Measurements from ENCODE around the gene NT5DC1.

The NT5DC1 gene

DNA sequence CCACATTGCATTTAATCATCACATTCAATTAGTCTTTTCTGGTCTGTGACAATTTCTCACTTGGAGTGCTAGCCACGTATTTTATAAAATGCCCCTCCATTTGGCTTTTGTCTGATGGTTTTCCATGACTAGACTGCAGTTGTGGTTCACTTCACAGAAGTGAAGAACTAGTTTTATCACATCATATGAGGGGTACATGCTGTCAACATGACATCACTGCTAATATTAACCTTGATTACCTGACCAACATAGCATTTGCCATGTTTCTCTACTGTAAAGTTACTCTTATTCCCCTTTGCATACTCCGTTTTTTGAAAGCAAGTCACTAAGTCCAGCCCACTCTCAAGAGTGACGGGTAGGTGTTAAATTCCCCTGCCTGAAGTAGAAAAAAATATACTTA, 73.3 kb downstream of the NT5DC1 start:
- Histone ChIP-seq H3K4me3 (ENCODE audit: low read depth in 1 of 2, low read length in 2 of 2) (no peak overlapping the region), H3K9ac (ENCODE audit: low read depth, low read length) (no peak overlapping the region), H3K27ac (ENCODE audit: low read length) (no peak overlapping the region), H3K4me2 (ENCODE audit: insufficient read depth, low read length) (no peak overlapping the region), H3K79me2 (ENCODE audit: insufficient read depth, low read length) (no peaks in the 10 kb centered on the region), H3K9me3 (ENCODE audit: insufficient read depth, low read length, severe bottlenecking) (peaks cover 3% of the 10 kb centered on the region), H2AFZ (ENCODE audit: low read depth, low read length) (no peak overlapping the region), H3K36me3 (ENCODE audit: insufficient read depth, low read length) (no peaks in the 10 kb centered on the region), H3K4me1 (ENCODE audit: insufficient read depth, low read length) (no peaks in the 10 kb centered on the region), H4K20me1 (ENCODE audit: insufficient read depth, low read length) (no peaks in the 10 kb centered on the region), H3K27me3 (ENCODE audit: insufficient read depth, low read length, poor library complexity) (no peaks in the 10 kb centered on the region)
- no peak for DNase-seq
- TF ChIP-seq CTCF (IDR thresholded peaks at IDR 0.05; ENCODE audit: borderline replicate concordance, extremely low read depth, low read length, poor library complexity, severe bottlenecking), result no peak
- TF ChIP-seq EZH2 (IDR thresholded peaks at IDR 0.05; ENCODE audit: borderline replicate concordance, low read depth, low read length, severe bottlenecking), result no peak
- no peak for ATAC-seq (ENCODE audit: insufficient read depth, low read depth)

DNA sequence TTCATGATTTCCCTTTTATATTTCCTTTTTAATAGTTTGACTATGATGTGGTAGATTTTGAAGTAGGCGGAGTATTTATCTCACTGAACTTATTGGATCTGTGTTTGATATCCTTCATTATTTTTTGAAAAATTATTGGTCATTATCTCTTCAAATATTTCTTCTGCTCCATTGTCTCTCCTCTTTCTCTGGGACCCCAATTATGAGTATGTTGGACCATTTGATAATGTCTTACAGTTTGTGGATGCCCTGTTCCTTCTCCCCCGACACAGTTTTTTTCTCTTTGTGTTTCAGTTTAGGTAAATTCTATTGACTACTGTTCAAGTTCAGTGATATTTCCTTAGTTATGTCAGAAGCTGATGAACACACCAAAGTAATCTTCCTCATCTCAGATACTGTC, 74.7 kb downstream of the NT5DC1 start:
- Histone ChIP-seq H3K27ac (ENCODE audit: low read length) (no peak overlapping the region), H3K36me3 (ENCODE audit: insufficient read depth, low read length) (no peaks in the 10 kb centered on the region), H3K9ac (ENCODE audit: low read depth, low read length) (no peak overlapping the region), H3K9me3 (ENCODE audit: insufficient read depth, low read length, severe bottlenecking) (peaks cover 3% of the 10 kb centered on the region), H3K4me2 (ENCODE audit: insufficient read depth, low read length) (no peak overlapping the region), H4K20me1 (ENCODE audit: insufficient read depth, low read length) (no peaks in the 10 kb centered on the region), H2AFZ (ENCODE audit: low read depth, low read length) (no peak overlapping the region), H3K4me1 (ENCODE audit: insufficient read depth, low read length) (no peaks in the 10 kb centered on the region), H3K4me3 (ENCODE audit: low read depth in 1 of 2, low read length in 2 of 2) (no peak overlapping the region), H3K79me2 (ENCODE audit: insufficient read depth, low read length) (no peaks in the 10 kb centered on the region), H3K27me3 (ENCODE audit: insufficient read depth, low read length, poor library complexity) (no peaks in the 10 kb centered on the region)
- ATAC-seq (ENCODE audit: insufficient read depth, low read depth) (no peak), DNase-seq (no peak)
- TF ChIP-seq CTCF (IDR thresholded peaks at IDR 0.05; ENCODE audit: borderline replicate concordance, extremely low read depth, low read length, poor library complexity, severe bottlenecking), result no peak
- TF ChIP-seq EZH2 (IDR thresholded peaks at IDR 0.05; ENCODE audit: borderline replicate concordance, low read depth, low read length, severe bottlenecking), result no peak

GRCh38 chr6:116176596-116176995, 75.9 kb downstream of the NT5DC1 start:
- no peak overlapping the region for H3K4me2 ChIP-seq (ENCODE audit: insufficient read depth, low read length)
- ATAC-seq (ENCODE audit: insufficient read depth, low read depth), result no peak
- no peak for DNase-seq
- no peaks in the 10 kb centered on the region for H3K79me2 ChIP-seq (ENCODE audit: insufficient read depth, low read length)
- no peak overlapping the region for H3K4me3 ChIP-seq (ENCODE audit: low read depth in 1 of 2, low read length in 2 of 2)
- peaks cover 3% of the 10 kb centered on the region for H3K9me3 ChIP-seq (ENCODE audit: insufficient read depth, low read length, severe bottlenecking)
- no peaks in the 10 kb centered on the region for H4K20me1 ChIP-seq (ENCODE audit: insufficient read depth, low read length)
- H3K27ac ChIP-seq (ENCODE audit: low read length), result no peak overlapping the region
- no peaks in the 10 kb centered on the region for H3K4me1 ChIP-seq (ENCODE audit: insufficient read depth, low read length)
- H3K9ac ChIP-seq (ENCODE audit: low read depth, low read length), result no peak overlapping the region
- H3K36me3 ChIP-seq (ENCODE audit: insufficient read depth, low read length), result no peaks in the 10 kb centered on the region
- no peak for TF ChIP-seq CTCF (IDR thresholded peaks at IDR 0.05; ENCODE audit: borderline replicate concordance, extremely low read depth, low read length, poor library complexity, severe bottlenecking)
- no peak for TF ChIP-seq EZH2 (IDR thresholded peaks at IDR 0.05; ENCODE audit: borderline replicate concordance, low read depth, low read length, severe bottlenecking)
- no peaks in the 10 kb centered on the region for H3K27me3 ChIP-seq (ENCODE audit: insufficient read depth, low read length, poor library complexity)
- no peak overlapping the region for H2AFZ ChIP-seq (ENCODE audit: low read depth, low read length)

DNA sequence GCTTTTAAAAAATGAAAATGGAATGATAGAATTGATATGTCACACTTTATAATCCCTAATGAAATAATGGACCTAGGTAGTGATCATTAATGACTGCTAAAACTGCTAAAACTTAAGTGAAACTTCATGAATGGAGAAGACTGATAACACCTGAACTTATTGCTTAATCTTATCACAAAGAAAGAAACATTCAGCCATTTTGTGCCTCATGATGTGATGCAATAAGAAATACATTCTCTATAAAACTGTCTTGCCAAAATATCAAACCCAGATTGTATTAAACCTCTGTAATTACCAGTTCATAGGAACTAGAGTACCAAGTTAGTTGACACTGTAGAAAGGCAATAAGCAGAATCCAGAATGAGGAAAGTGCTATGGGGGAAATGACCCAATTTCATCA, 79.7 kb downstream of the NT5DC1 start:
- ATAC-seq (ENCODE audit: insufficient read depth, low read depth), result no peak
- H3K79me2 ChIP-seq (ENCODE audit: insufficient read depth, low read length), result no peaks in the 10 kb centered on the region
- H3K4me1 ChIP-seq (ENCODE audit: insufficient read depth, low read length), result no peaks in the 10 kb centered on the region
- no peak overlapping the region for H3K4me2 ChIP-seq (ENCODE audit: insufficient read depth, low read length)
- H3K9ac ChIP-seq (ENCODE audit: low read depth, low read length), result no peak overlapping the region
- no peaks in the 10 kb centered on the region for H3K36me3 ChIP-seq (ENCODE audit: insufficient read depth, low read length)
- no peaks in the 10 kb centered on the region for H3K27me3 ChIP-seq (ENCODE audit: insufficient read depth, low read length, poor library complexity)
- no peak overlapping the region for H3K27ac ChIP-seq (ENCODE audit: low read length)
- H2AFZ ChIP-seq (ENCODE audit: low read depth, low read length), result no peak overlapping the region
- H3K4me3 ChIP-seq (ENCODE audit: low read depth in 1 of 2, low read length in 2 of 2), result no peak overlapping the region
- TF ChIP-seq EZH2 (IDR thresholded peaks at IDR 0.05; ENCODE audit: borderline replicate concordance, low read depth, low read length, severe bottlenecking) (no peak), CTCF (IDR thresholded peaks at IDR 0.05; ENCODE audit: borderline replicate concordance, extremely low read depth, low read length, poor library complexity, severe bottlenecking) (no peak)
- peaks cover 3% of the 10 kb centered on the region for H3K9me3 ChIP-seq (ENCODE audit: insufficient read depth, low read length, severe bottlenecking)
- no peak for DNase-seq
- H4K20me1 ChIP-seq (ENCODE audit: insufficient read depth, low read length), result no peaks in the 10 kb centered on the region
